SK-N-MC (cell line): Measurements from ENCODE around the gene BRCA2.

Experiments
- EZH2 ChIP-seq: fragments of 200-600 bp; sonication (generic); IDR thresholded peaks from one replicate; pipeline ENCODE4 v1.6.1; 2017; ENCODE audit warnings: antibody characterized with exemption
- POLR2AphosphoS5 ChIP-seq: IDR thresholded peaks from 2 replicates; pipeline ENCODE4 v1.6.1; 2012; ENCODE audit warnings: mild to moderate bottlenecking, low read depth, low read length, borderline replicate concordance

DNA sequence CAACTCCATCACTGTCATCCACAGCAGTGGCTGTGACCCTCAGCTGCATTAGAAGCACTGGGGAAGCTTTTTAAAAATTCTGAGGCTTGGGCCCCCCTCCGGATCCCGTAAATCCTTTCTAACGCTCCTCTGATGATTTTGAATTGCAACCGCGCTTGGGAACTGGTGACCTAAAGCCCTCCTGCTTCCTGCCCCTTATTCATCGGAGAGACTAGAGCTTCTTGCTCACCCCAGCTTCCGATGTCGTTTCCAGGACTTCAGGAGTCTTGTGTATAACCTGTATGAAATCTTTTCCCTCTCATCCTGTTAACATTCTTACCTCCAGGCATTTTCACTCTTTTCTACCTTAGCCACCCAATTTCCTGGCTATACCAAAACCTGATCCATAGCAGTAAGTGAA is 14.9 kb upstream of the BRCA2 start:
- TF ChIP-seq POLR2AphosphoS5: no peak
- TF ChIP-seq EZH2: no peak
